Measurements from ENCODE around the gene IQGAP2.

Gene IQGAP2

GRCh38 chr5:76455531-76456133, 52.5 kb downstream of the IQGAP2 start:
- DNase-seq = no peak

GRCh38 chr5:76456258-76456657, 53.2 kb downstream of the IQGAP2 start:
- no peak for DNase-seq

GRCh38 chr5:76457674-76458485, 54.8 kb downstream of the IQGAP2 start:
- DNase-seq = no peak

GRCh38 chr5:76458486-76458830, 55.4 kb downstream of the IQGAP2 start:
- DNase-seq = no peak

DNA sequence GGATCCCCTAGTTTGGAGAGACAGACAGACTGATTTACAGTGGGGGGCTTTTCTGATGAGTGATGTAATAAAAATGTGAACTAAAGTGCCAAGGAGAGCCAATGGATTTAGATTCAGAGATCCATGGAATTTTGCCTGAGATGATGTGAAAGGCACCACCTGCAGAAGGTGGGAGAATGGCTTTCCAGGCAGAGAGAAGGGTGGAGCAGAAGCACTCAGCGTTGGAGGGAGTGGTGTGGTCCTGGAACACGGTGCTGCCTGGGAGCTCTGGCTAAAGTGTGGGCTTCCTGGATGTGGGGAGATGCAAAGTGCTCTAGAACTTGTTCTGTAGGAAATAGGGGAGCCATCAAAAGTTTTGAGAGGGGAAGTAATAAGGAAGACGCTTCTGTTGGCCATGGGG, 57.0 kb downstream of the IQGAP2 start:
- no peak for DNase-seq

- DNase-seq = no peak
Measured at GRCh38 chr5:76462097-76462667, 59.1 kb downstream of the IQGAP2 start.

GRCh38 chr5:76467216-76467615, 64.1 kb downstream of the IQGAP2 start:
- DNase-seq = no peak

GRCh38 chr5:76468635-76469425, 65.7 kb downstream of the IQGAP2 start:
- no peak for DNase-seq

GRCh38 chr5:76469656-76470290, 66.7 kb downstream of the IQGAP2 start:
- DNase-seq = no peak

DNA sequence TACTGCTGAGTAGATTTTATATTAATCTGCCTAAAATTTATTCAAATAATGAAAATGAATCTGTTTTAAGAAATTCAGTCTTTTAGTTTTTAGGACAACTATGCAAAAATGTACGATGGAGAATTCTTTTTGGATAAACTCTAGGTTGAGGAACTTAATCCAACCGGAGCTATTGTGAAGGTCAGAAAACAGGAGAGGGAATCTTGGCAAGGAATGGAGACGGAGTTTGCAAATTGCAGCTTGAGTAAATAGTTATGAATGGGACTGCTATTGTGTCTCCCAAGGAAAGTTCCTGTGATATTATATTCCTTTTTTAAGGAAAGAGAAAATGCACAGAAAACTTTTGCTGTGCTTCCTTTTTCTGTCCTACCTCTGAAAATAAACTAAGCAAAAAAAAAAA, 67.9 kb downstream of the IQGAP2 start:
- no peak for DNase-seq

DNA sequence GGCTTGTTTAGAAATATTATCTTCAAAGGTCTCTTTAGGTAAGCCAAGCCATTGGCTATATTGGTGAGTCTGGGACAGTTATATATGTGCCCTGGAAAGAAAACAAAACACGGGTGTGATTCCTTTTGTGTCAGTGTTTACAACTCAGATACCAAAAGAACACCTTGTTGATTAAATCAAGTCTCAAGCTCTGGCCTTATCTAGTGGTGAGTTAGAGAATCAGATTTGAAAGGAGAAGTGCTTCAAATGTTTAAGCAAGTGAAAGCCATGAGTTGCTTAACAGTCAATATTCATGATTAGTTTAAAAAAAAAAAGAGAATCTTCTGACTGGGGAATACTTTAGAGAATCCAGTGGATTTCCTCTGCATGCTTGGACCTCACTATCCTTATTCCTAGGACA, 68.3 kb downstream of the IQGAP2 start:
- no peak for DNase-seq

- no peak for DNase-seq
Measured at GRCh38 chr5:76471987-76472334, 68.9 kb downstream of the IQGAP2 start.

GRCh38 chr5:76472335-76473008, 69.4 kb downstream of the IQGAP2 start:
- no peak for DNase-seq

GRCh38 chr5:76473009-76473336, 69.9 kb downstream of the IQGAP2 start:
- DNase-seq = no peak

DNA sequence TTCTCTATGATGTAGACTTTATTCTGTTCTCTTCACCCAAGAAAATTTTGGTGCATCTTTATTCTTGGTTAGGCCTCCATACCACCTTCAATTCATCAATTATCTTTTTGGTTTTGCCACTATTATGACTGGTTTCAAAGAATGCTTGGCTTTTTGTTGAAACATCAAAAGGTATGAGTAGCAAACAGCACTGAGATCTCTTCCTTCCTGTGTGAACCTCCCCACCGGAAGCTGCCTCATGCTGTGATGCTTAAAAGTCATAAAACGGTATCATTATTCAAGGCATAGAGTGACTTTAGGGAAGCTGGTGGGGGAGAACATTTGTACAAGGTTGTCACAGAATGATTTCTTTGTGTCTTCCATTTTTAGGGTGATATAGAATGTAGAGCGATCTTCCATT, 70.6 kb downstream of the IQGAP2 start:
- no peak for DNase-seq

GRCh38 chr5:76474377-76474776, 71.3 kb downstream of the IQGAP2 start:
- DNase-seq = no peak

DNA sequence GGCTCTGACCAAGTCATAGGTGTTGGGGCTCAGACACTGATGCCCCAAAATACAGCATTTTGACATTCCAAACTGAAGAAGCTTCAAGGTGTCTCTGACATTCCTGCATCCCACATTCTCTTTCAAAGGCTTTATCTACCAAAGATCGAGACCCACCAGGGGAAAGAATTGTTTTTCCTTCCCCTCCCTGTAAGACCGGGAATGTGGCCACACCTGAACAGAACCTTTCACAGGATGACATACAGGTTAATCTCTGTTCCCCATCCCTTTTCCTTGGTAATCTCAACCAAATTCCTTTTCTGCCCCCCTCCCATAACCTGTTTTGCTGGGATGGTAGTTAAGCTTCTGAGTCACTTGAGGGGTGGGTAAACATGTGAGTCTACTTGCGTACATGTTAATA, 72.3 kb downstream of the IQGAP2 start:
- DNase-seq = no peak

DNA sequence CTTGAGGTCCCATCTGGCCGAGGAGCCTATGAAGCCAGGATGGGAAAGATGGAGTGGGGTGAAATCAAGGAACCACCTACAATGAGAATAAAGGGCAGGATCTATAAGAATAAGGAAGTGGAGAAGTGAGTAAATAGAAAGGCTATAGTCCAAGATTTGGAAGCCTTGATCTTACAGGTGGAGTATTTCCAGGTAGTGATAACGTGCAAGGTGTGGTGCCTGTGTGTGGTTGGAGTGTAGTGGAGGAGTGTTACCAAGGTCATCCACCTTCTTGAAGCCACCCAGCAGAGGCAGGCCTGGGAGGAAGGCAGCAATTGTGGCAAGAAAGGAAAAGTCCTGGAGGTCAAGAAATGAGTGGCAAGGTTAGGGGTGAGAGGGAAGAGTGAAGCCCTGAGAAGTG, 72.9 kb downstream of the IQGAP2 start:
- no peak for DNase-seq

- DNase-seq = no peak
Measured at GRCh38 chr5:76476474-76477038, 73.5 kb downstream of the IQGAP2 start.

GRCh38 chr5:76477061-76477460, 74.0 kb downstream of the IQGAP2 start:
- DNase-seq = no peak

DNA sequence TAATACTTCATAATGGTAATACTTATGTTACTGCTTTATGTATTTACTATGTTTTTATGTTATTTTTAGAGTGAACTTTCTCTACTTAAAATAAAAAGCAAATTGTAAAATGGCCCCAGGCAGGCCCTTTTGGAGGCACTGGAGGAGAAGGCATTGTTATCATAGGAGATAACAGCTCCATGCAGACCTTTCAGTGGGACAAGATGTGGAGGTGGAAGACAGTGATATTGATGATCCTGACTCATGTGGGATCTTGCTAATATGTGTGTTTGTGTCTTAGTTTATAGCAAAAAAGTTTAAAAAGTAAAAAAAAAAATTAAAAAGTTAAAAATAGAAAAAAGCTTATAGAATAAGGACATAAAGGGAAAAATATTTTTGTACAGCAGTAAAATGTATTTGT, 74.5 kb downstream of the IQGAP2 start:
- no peak for DNase-seq

DNA sequence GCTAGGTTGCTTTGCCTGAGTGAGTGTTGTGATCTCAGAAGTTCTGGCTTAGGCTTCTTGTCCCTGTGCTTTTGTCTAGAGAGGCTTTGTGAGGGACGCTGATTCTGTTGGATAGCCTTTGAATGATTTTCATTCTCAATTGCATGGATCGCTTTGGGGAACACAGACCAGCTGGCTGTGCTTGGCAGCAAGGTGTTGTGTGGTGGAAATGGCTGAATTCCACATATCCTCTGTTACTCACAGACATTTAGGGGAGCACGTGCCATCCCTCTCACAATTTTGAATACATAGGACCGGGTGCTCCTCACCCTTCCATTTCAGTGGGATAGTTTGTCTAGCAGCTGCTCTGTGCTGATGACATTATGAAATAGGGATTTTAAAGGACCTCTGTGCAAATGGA, 76.2 kb downstream of the IQGAP2 start:
- DNase-seq = peak in 1 of 14 donors; percentile 1

All from C1 segment of cervical spinal cord (tissue), 14 donors.